ENCODE data around the gene RASSF9.

The RASSF9 gene

GRCh38 chr12:85836197-85837090 is at the start of gene RASSF9:
Gene RASSF9 (minus strand): TSS chr12:85836409. CDS start chr12:85836201, 208 bp downstream.
- Histone ChIP-seq H3K27me3 (ENCODE audit: control insufficient read depth, insufficient read depth, low read length) (no peaks in the 10 kb centered on the region), H3K36me3 (ENCODE audit: control insufficient read depth, low read depth, low read length) (no peaks in the 10 kb centered on the region), H3K27ac (ENCODE audit: low read length) (no peak within 1 kb of the TSS), H3K4me1 (ENCODE audit: control insufficient read depth, low read depth, low read length) (peaks cover 20% of the 10 kb centered on the region), H3K9me3 (ENCODE audit: control insufficient read depth, low read depth, low read length) (no peaks in the 10 kb centered on the region), H3K4me3 (ENCODE audit: low read length) (peak within 1 kb of the TSS; percentile 7), H3K9ac (ENCODE audit: low read length) (no peak within 1 kb of the TSS)

GRCh38 chr12:85883763-85884162 is 47.6 kb upstream of the RASSF9 start:
- no peaks in the 10 kb centered on the region for H3K27me3 ChIP-seq (ENCODE audit: control insufficient read depth, insufficient read depth, low read length)
- no peak overlapping the region for H3K9ac ChIP-seq (ENCODE audit: low read length)
- H3K27ac ChIP-seq (ENCODE audit: low read length): no peak overlapping the region
- no peaks in the 10 kb centered on the region for H3K36me3 ChIP-seq (ENCODE audit: control insufficient read depth, low read depth, low read length)
- H3K4me1 ChIP-seq (ENCODE audit: control insufficient read depth, low read depth, low read length): no peaks in the 10 kb centered on the region
- H3K9me3 ChIP-seq (ENCODE audit: control insufficient read depth, low read depth, low read length): no peaks in the 10 kb centered on the region
- H3K4me3 ChIP-seq (ENCODE audit: low read length): no peak overlapping the region

DNA sequence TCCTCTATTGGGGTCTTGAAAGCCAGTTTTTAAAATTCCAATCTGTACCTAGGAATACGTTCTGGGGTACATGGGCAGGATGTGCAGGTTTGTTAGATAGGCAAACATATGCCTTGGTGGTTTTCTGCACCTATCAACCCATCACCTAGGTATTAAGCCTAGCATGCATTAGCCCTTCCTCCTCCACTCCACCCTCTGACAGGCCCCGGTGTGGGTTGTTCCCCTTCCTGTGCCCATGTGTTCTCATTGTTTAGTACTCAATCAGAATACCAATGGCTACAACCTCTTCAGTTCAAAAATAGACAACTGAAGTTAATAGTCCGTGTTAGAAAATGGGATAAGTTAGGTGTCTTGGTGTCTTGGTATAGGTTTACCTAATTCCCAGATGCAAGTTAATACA is 41.2 kb upstream of the RASSF9 start:
- Histone ChIP-seq H3K4me3 (ENCODE audit: low read length) (no peak overlapping the region), H3K9ac (ENCODE audit: low read length) (no peak overlapping the region), H3K27ac (ENCODE audit: low read length) (no peak overlapping the region), H3K9me3 (ENCODE audit: control insufficient read depth, low read depth, low read length) (no peaks in the 10 kb centered on the region), H3K4me1 (ENCODE audit: control insufficient read depth, low read depth, low read length) (peaks cover 21% of the 10 kb centered on the region), H3K36me3 (ENCODE audit: control insufficient read depth, low read depth, low read length) (no peaks in the 10 kb centered on the region), H3K27me3 (ENCODE audit: control insufficient read depth, insufficient read depth, low read length) (no peaks in the 10 kb centered on the region)

- H3K27me3 ChIP-seq (ENCODE audit: control insufficient read depth, insufficient read depth, low read length): no peaks in the 10 kb centered on the region
- H3K4me1 ChIP-seq (ENCODE audit: control insufficient read depth, low read depth, low read length): peaks cover 21% of the 10 kb centered on the region
- no peaks in the 10 kb centered on the region for H3K36me3 ChIP-seq (ENCODE audit: control insufficient read depth, low read depth, low read length)
- peak within 1 kb of the TSS; percentile 19 for H3K4me3 ChIP-seq (ENCODE audit: low read length)
- no peak within 1 kb of the TSS for H3K9ac ChIP-seq (ENCODE audit: low read length)
- no peak within 1 kb of the TSS for H3K27ac ChIP-seq (ENCODE audit: low read length)
- no peaks in the 10 kb centered on the region for H3K9me3 ChIP-seq (ENCODE audit: control insufficient read depth, low read depth, low read length)
Measured at GRCh38 chr12:85874031-85874461, 37.8 kb upstream of the RASSF9 start, which contains the start of gene NTS. Gene NTS (plus strand): TSS chr12:85874295. CDS start chr12:85874404, 109 bp downstream.

- no peak overlapping the region for H3K27ac ChIP-seq (ENCODE audit: low read length)
- no peak overlapping the region for H3K4me3 ChIP-seq (ENCODE audit: low read length)
- H3K4me1 ChIP-seq (ENCODE audit: control insufficient read depth, low read depth, low read length): peaks cover 19% of the 10 kb centered on the region
- no peaks in the 10 kb centered on the region for H3K9me3 ChIP-seq (ENCODE audit: control insufficient read depth, low read depth, low read length)
- H3K27me3 ChIP-seq (ENCODE audit: control insufficient read depth, insufficient read depth, low read length): no peaks in the 10 kb centered on the region
- H3K9ac ChIP-seq (ENCODE audit: low read length): no peak overlapping the region
- H3K36me3 ChIP-seq (ENCODE audit: control insufficient read depth, low read depth, low read length): no peaks in the 10 kb centered on the region
Measured at GRCh38 chr12:85872497-85873091, 36.4 kb upstream of the RASSF9 start.

DNA sequence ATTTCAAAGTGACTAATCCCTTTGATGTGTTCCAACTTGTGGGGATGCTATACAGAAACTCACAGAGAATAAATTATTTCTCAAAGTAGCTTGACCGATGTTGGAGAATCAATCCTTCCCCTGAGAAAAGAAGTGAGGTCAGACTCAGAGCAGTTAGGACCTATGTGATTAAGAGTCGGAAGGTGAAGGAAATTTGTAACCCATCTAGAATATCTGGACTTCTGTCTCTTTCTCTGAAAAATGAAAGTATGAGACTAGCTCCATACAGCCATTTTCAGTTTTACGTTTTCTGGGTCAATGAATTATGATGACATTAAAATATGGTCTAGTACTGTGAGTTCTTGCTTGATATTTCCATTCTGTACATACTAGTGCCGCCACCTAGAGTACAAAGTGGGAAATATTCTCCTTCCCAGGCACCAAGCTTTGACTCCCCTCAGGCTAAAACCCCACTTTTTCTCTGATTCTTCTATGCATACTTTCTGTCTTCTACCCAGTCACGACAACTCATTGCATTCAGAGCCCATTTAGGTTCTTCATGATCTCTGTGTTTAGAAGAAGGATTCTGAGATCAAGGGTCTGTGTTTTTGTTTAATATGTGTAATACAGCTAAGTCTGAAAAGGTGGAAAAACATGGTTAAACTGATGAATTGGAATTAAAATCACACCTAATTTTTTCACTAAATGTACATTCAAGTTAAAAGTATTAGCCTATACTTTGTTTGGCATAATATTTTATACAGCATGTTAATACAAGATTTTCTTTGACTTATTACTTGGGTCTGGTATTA is 31.0 kb upstream of the RASSF9 start:
- Histone ChIP-seq H3K4me1 (ENCODE audit: control insufficient read depth, low read depth, low read length) (no peaks in the 10 kb centered on the region), H3K4me3 (ENCODE audit: low read length) (no peak overlapping the region), H3K27ac (ENCODE audit: low read length) (no peak overlapping the region), H3K36me3 (ENCODE audit: control insufficient read depth, low read depth, low read length) (no peaks in the 10 kb centered on the region), H3K27me3 (ENCODE audit: control insufficient read depth, insufficient read depth, low read length) (no peaks in the 10 kb centered on the region), H3K9ac (ENCODE audit: low read length) (no peak overlapping the region), H3K9me3 (ENCODE audit: control insufficient read depth, low read depth, low read length) (no peaks in the 10 kb centered on the region)

DNA sequence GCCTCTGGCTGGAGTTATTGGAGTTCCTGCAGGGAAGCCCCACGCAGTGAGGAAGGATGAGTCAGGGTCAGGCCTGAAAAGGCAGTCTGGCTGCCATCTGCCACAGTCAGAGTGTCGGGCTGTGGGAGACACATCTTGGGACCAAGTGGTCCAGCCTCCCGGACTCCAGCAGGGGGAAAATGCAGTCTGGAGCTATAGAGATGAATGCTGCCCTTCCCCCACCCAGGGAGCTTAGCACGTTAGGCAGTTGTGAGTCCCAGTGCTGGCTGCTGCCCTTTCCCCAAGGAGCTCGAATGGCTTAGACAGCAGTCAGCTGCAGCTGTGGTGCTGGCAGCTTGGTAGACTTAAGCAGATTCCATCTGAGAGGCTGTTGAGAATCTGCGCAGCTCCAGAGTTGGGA is 29.7 kb upstream of the RASSF9 start:
- Histone ChIP-seq H3K27me3 (ENCODE audit: control insufficient read depth, insufficient read depth, low read length) (no peaks in the 10 kb centered on the region), H3K9me3 (ENCODE audit: control insufficient read depth, low read depth, low read length) (no peaks in the 10 kb centered on the region), H3K4me3 (ENCODE audit: low read length) (no peak overlapping the region), H3K36me3 (ENCODE audit: control insufficient read depth, low read depth, low read length) (no peaks in the 10 kb centered on the region), H3K9ac (ENCODE audit: low read length) (no peak overlapping the region), H3K27ac (ENCODE audit: low read length) (no peak overlapping the region), H3K4me1 (ENCODE audit: control insufficient read depth, low read depth, low read length) (no peaks in the 10 kb centered on the region)

DNA sequence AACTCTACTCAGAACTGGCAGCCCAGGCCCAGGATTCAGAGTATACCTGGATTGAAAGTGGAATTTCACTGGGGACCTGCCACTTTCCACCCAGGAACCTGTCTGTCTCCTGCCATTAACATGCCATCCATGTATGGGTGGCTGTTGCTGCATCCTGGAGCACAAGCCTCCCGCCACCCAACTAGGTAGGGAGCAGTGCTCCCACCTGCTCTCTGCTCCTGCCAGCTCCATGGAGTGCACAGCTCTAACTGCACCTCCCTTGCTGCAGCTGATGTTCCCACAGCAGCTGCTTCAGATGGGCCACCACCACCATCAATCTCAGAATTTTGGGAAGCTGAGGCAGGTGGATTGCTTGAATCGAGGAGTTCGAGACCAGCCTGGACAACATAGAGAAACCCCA is 20.8 kb upstream of the RASSF9 start:
- no peaks in the 10 kb centered on the region for H3K36me3 ChIP-seq (ENCODE audit: control insufficient read depth, low read depth, low read length)
- no peak overlapping the region for H3K9ac ChIP-seq (ENCODE audit: low read length)
- H3K4me1 ChIP-seq (ENCODE audit: control insufficient read depth, low read depth, low read length): no peaks in the 10 kb centered on the region
- H3K27ac ChIP-seq (ENCODE audit: low read length): no peak overlapping the region
- H3K27me3 ChIP-seq (ENCODE audit: control insufficient read depth, insufficient read depth, low read length): no peaks in the 10 kb centered on the region
- no peak overlapping the region for H3K4me3 ChIP-seq (ENCODE audit: low read length)
- H3K9me3 ChIP-seq (ENCODE audit: control insufficient read depth, low read depth, low read length): no peaks in the 10 kb centered on the region

- Histone ChIP-seq H3K36me3 (ENCODE audit: control insufficient read depth, low read depth, low read length) (no peaks in the 10 kb centered on the region), H3K4me1 (ENCODE audit: control insufficient read depth, low read depth, low read length) (no peaks in the 10 kb centered on the region), H3K9me3 (ENCODE audit: control insufficient read depth, low read depth, low read length) (no peaks in the 10 kb centered on the region), H3K27ac (ENCODE audit: low read length) (no peak overlapping the region), H3K27me3 (ENCODE audit: control insufficient read depth, insufficient read depth, low read length) (no peaks in the 10 kb centered on the region), H3K4me3 (ENCODE audit: low read length) (no peak overlapping the region), H3K9ac (ENCODE audit: low read length) (no peak overlapping the region)
Measured at GRCh38 chr12:85855305-85855704, 19.1 kb upstream of the RASSF9 start.

- no peak overlapping the region for H3K9ac ChIP-seq (ENCODE audit: low read length)
- H3K4me3 ChIP-seq (ENCODE audit: low read length): no peak overlapping the region
- H3K4me1 ChIP-seq (ENCODE audit: control insufficient read depth, low read depth, low read length): peaks cover 22% of the 10 kb centered on the region
- no peaks in the 10 kb centered on the region for H3K36me3 ChIP-seq (ENCODE audit: control insufficient read depth, low read depth, low read length)
- no peaks in the 10 kb centered on the region for H3K9me3 ChIP-seq (ENCODE audit: control insufficient read depth, low read depth, low read length)
- no peaks in the 10 kb centered on the region for H3K27me3 ChIP-seq (ENCODE audit: control insufficient read depth, insufficient read depth, low read length)
- H3K27ac ChIP-seq (ENCODE audit: low read length): no peak overlapping the region
Measured at GRCh38 chr12:85849344-85849743, 13.1 kb upstream of the RASSF9 start.

GRCh38 chr12:85843606-85844310 is 7.5 kb upstream of the RASSF9 start:
- Histone ChIP-seq H3K4me1 (ENCODE audit: control insufficient read depth, low read depth, low read length) (peaks cover 14% of the 10 kb centered on the region), H3K36me3 (ENCODE audit: control insufficient read depth, low read depth, low read length) (no peaks in the 10 kb centered on the region), H3K9ac (ENCODE audit: low read length) (no peak overlapping the region), H3K9me3 (ENCODE audit: control insufficient read depth, low read depth, low read length) (no peaks in the 10 kb centered on the region), H3K4me3 (ENCODE audit: low read length) (no peak overlapping the region), H3K27me3 (ENCODE audit: control insufficient read depth, insufficient read depth, low read length) (no peaks in the 10 kb centered on the region), H3K27ac (ENCODE audit: low read length) (no peak overlapping the region)
